ENCODE measurements around the gene EFCAB9.
"Not testable (repeated sequence)": the region's sequence is repeated elsewhere in the genome, so short reads cannot be mapped to it uniquely, and the experiment has no call there.

EFCAB9 gene

DNA sequence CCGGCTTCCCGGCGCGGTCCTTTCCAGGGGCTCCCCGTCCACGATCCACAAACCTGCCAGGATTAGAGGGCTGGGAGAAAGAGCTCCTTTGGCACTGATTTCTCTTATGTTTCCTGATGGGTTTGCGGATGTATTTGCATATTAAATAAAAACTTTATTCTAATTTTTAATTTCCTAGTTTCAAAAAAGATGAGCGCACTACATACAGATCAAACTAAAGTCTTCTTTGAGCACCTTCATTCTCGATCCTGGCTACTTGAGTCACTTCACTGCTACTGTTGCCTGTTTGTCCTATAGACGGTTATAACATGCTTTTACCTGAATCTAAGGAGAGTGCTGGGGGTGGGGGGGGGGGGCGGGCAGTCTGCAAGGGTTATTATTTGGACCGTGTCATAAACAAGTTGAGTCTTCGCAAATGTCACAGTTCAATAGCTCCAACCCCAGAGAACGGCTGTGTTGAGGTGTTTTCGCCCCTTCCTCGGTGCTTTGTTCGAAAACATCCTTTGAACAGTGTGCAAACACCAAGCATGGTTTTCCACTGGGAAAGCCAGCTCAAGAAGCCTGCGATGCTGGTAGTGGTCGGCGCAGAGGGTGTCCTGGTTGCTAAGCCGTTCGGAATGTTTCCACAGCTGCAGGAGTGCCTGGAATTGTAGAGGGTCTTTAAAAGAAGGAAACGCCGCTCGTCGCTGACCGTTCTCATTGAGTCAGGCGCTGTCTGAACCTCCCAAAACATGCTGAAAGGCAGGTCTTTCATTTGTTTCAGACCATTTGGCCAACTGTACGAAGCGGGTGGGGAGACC is 4.9 kb upstream of the EFCAB9 start:
- DNase-seq: no peak

DNA sequence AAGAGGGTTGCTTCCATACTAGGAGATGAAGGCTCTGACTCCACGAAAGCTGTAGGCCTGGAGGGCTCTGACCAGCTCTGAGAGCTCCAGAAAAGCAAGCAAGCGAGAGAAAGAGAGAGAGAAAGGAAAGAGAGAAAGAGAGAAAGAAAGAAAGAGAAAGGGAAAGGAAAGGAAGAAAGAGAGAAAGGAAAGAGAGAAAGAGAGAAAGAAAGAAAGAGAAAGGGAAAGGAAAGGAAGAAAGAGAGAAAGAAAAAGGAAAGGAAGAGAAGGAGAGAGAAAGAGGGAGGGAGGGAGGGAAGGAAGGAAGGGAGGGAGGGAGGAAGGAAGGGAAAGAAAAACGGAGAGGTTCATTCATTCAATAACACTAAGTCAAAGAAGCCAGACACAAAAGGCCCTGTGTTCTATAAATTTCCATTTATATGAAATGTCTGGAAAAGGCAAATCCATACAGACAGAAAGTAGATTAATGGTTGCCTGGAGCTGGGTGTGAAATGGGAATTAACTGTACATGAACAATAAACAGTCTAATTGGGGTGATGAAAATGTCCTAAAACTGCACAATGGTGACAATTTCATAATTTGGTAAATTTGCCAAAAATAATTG is 4.2 kb upstream of the EFCAB9 start:
- DNase-seq: no peak

DNA sequence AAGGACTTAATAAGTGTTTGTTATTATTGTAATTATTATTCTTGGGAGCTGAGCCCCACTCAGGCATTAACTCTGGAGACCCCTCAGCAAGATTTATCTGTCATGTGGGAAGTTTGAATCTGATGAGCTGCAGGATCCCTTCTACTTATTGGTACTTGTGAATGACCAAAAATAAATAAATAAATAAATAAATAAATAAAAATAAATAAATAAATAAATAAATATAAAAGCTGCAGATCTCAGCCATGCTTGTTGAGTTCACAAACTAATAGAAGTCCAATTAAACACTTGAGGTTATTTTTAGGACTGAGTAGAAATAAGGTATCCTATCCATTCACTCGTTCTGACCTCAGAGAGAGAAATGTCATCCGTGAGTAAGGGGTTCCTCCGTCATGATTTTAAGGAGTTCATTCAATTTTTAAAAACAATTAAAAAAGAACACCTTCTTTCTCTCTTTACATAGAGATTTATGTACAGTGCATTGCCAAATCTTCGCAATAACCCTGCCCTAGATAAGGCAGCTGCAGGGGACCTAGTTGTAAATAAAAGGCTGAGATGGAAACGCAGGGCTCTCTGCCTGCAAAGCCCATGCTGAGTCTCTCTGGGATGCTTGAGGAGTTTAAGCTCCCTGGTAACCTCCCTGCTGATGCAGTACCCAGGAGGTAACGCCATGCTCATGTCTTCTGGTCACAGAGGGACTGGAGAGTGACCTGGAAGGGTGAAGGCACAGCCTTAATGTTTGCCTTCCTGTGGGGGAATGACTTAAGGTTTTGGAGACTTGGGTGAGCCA is 1.2 kb downstream of the EFCAB9 start:
- DNase-seq: no peak

DNA sequence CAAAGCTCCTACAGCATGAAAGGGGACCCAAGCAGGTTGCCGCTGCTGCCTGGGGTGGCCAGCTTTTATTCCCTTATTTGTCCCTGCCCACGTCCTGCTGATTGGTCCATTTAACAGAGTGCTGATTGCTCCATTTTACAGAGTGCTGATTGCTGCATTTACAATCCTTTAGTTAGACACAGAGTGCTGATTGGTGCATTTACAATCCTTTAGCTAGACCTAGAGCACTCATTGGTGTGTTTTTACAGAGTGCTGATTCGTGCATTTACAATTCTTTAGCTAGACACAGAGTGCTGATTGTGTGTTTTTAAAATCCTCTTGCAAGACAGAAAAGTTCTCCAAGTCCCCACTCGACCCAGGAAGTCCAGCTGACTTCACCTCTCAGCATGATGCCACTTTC is 3.8 kb downstream of the EFCAB9 start:
- not testable (repeated sequence) for DNase-seq

- no peak for DNase-seq
Measured at GRCh38 chr5:172199446-172199845, 5.5 kb downstream of the EFCAB9 start.

DNA sequence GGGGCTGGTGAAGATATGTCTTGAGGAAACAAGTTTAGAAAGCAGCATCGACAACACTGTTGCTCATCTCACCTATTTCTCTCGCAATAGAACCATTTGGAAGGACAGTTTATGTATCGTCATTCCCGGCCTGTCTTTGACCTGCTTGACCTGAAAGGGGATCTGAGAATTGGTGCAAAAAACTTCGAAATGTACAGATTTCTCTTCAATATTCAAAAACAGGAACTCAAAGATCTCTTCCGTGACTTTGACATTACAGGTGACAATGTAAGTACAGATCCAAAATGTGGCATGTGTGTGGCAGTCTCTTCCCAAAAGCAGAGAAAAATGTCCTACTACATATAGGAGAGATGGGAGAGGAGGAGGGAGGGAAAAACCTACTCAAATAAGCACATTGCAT is 6.5 kb downstream of the EFCAB9 start:
- DNase-seq: no peak

DNA sequence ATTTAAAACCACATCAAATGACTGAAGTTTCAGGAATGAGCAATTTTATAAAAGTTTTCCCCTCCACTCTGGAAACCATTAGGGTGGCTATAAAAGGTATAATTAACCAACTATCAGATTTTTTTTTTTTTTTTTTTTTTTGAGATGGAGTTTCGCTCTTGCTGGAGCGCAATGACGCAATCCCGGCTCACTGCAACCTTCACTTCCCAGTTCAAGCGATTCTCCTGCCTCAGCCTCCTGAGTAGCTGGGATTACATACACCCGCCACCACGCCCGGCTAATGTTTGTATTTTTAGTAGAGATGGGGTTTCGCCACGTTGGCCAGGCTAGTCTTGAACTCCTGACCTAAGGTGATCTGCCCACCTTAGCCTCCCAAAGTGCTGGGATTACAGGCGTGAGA is 12.0 kb downstream of the EFCAB9 start:
- not testable (repeated sequence) for DNase-seq

GRCh38 chr5:172207511-172207910 is 13.5 kb downstream of the EFCAB9 start:
- no peak for DNase-seq

GRCh38 chr5:172209714-172210113 is 15.7 kb downstream of the EFCAB9 start:
- no peak for DNase-seq

DNA sequence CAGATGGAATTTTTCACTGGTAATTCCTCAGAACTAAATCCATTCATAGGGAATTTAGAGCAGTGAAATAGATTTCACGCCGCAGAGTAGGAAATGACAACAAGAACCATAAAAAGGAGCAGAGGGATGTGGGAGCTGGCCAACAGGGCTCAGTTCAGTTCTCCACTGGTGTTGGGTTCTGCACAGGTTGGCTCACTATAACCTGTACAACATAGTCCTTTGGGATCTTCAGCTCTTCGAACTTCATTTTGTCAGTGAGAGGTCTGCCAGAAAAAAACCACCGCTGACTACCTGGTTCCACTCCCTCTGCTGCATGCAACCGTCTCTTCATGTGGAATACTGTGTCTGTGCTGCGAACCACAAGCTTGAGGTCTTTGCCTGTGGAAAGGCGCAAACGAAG is 17.7 kb downstream of the EFCAB9 start:
- DNase-seq: no peak

GRCh38 chr5:172213126-172213525 is 19.2 kb downstream of the EFCAB9 start:
- no peak for DNase-seq

DNA sequence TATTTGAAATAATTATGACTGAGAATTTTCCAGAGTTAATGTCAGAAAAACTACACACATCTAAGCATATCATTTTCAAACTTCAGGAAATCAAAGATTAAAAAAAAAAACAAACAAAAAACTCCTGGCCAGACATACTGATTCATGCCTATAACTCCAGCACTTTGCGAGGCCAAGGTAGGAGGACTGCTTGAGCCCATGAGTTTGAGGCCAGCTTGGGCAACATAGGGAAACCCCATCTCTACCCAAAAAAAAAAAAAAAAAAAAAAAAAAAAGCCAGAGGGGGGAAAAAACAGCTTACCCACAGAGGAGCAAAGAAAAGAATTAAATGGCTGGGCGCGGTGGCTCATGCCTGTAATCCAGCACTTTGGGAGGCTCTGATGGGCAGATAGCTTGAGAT is 22.4 kb downstream of the EFCAB9 start:
- no peak for DNase-seq

DNA sequence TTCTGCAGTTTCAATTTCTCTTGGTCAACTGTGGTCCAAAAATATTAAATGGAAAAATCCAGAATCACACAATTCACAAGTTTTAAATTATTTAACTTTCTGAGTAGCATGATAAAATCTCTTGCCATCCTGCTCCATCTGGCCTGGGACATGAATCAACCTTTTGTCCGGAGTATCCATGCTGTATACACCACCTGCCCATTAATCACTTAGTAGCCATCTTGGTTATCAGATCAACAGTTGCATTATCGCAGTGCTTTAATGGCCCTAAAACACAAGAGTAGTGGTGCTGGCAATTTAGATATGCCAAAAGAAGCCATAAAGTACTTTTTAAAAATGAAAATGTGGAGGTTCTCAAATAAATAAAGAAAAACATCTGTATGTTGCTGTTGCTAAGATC is 25.3 kb downstream of the EFCAB9 start:
- DNase-seq: no peak

DNA sequence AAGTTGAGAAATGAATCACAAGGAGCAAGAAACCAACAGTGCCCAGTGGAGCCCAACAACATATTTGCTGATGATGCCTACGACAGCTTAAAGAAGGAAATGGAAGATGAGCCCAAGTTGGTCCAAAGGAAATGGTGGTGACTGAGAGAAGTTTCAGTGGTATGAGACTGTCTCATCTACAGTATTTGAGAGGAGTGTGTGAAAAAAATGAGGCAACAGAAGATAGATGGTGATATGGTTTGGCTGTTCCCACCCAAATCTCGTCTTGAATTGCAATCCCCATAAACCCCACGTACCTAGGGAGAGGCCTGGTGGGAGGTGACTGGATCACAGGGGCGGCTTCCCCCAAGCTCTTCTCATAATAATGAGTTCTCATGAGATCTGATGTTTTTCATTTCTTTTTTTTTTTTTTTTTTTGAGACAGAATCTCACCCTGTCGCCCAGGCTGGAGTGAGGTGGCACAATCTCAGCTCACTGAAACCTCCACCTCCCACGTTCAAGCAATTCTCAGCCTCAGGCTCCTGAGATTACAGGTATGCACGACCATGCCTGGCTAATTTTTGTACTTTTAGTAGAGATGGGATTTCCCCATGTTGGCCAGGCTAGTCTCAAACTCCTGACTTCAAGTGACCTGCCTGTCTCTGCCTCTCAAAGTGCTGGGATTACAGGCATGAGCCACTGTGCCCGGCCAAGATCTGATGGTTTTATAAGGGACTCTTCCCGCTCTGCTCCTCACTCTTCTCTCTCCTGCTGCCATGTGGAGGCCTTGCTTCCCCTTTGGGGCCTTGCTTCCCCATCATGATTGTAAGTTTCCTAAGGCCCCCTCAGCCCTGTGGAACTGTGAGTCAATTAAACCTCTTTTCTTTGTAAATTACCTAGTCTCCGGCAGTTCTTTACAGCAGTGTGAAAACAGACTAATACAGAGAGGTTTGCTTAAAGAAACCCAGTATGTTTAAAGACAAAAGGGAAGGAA is 30.2 kb downstream of the EFCAB9 start:
- no peak for DNase-seq

DNA sequence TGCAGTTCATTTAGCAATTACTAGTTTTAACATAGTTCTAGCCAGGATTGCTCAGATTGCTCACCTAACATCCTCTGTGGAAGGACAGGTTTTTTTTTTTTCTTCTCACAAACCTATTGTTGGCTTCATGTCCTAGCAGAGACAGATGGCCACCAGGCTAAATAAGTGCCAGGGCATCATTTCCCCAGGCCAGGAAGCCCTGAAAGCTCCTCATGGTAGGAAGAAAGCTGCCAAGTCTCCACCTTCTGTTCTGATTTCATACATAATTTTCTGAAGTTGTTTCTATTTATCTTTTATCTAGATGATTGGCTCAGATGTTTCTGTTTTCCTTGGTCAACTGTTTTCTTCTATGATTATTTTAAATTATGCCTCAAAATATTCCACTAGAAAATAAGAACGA is 31.0 kb downstream of the EFCAB9 start:
- no peak for DNase-seq

DNA sequence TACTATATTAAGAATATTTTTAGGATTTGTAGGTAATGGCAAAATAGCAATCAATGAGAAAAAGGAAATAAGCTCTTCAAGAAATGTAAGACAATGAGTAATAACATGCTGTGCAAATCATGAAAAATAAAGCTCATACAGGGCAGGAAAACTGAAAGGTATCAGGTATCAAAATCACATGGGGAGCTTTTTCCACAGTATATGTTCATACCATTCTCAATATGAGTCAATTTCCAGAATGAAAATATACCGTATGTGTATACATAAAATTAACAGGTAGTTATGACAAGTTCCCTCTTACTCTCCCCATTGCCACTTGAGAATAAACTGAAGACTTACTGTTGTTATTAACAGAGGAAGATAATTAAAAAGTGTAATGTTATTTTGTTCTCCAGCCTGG is 35.9 kb downstream of the EFCAB9 start:
- no peak for DNase-seq

- DNase-seq: no peak
Measured at GRCh38 chr5:172234031-172234430, 40.1 kb downstream of the EFCAB9 start.

- no peak for DNase-seq
Measured at GRCh38 chr5:172235132-172235780, 41.3 kb downstream of the EFCAB9 start.

- no peak for DNase-seq
Measured at GRCh38 chr5:172235827-172236736, 42.1 kb downstream of the EFCAB9 start.

DNA sequence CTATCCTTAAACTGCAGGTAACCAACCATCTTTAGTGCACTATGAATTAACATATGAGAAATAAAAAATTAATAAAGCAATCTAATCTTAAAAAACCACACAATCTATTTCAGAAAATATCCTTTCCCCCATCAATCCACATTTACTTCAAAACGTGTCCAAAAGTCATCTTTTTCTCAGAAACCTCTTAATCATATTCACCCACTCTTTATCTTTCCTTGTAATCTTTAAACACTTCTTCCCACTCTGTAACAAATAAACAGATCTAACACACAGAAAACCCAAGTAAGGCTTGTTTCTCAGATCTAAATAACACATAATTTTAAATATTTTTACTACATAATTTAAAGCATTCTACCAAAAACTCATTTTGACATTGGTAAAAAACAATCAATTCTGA is 44.4 kb downstream of the EFCAB9 start:
- DNase-seq: no peak

- no peak for DNase-seq
Measured at GRCh38 chr5:172243302-172243701, 49.3 kb downstream of the EFCAB9 start.
